VCaP (cell line): ENCODE measurements around the gene LRCH1.

ENCODE experiments used
- H3K27ac ChIP-seq: fragments of 450-650 bp; 2 replicates; pipeline ENCODE4 v1.5.1; 2017
- TF ChIP-seq, protein P1 (sequence below): fragments of 450-650 bp; conservative IDR thresholded peaks from 2 replicates; pipeline ENCODE4 v1.5.1; 2017; ENCODE audit warnings: mild to moderate bottlenecking, moderate library complexity

LRCH1 gene

DNA sequence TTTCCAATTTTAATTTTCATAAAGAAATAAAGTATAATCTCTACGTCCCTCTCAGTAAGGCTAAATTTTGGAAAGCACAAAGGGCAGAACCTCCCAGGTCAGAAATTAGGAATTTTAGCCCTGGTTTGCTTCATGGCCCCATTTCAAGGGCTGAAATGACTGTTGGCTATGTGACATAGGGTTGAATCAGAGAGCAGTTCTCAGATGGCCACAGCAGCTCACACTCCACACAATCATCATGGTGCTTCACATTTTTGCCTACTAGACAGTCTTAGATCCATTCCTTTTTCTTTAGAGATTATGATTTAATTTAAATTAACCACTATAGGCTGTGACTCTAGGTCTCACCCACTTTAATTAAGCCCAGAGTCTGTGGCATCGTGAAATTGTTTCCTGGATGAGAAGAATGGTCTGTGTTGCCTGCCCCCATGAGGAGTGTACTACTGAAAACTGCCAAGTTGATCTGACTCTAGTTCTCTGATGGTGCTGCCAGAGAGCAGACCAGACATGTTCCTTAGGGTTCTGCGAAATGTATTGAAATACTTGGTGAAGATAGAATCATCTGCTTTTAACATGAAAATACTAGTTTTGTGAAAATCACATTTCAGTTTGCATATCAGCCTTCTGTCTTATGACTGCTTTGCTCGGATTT, 186.6 kb downstream of the LRCH1 start:
- TF ChIP-seq, protein P1, sequence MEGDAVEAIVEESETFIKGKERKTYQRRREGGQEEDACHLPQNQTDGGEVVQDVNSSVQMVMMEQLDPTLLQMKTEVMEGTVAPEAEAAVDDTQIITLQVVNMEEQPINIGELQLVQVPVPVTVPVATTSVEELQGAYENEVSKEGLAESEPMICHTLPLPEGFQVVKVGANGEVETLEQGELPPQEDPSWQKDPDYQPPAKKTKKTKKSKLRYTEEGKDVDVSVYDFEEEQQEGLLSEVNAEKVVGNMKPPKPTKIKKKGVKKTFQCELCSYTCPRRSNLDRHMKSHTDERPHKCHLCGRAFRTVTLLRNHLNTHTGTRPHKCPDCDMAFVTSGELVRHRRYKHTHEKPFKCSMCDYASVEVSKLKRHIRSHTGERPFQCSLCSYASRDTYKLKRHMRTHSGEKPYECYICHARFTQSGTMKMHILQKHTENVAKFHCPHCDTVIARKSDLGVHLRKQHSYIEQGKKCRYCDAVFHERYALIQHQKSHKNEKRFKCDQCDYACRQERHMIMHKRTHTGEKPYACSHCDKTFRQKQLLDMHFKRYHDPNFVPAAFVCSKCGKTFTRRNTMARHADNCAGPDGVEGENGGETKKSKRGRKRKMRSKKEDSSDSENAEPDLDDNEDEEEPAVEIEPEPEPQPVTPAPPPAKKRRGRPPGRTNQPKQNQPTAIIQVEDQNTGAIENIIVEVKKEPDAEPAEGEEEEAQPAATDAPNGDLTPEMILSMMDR: no peak
- 0 out of 2 replicates have a peak overlapping the region, but pooled peaks have one; percentile 1 for H3K27ac ChIP-seq

DNA sequence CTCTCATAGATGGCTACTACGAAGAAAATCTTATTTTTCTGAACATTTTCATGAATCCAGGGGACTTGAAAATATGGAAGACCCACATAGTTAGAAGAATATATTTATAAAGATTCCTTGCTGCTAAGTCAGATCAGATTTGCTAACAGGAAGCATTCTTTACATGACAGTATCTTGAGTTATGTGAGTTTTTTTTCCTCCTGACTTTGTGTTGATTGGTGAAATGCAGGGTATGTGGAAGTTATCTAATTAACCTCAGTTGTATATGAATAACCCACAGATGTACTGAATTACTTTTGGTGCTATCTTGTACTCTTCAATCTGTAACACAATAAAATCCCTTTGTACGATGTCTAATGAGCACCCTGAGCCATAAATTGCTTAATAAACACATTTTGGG, 190.2 kb downstream of the LRCH1 start:
- no peak overlapping the region for H3K27ac ChIP-seq

DNA sequence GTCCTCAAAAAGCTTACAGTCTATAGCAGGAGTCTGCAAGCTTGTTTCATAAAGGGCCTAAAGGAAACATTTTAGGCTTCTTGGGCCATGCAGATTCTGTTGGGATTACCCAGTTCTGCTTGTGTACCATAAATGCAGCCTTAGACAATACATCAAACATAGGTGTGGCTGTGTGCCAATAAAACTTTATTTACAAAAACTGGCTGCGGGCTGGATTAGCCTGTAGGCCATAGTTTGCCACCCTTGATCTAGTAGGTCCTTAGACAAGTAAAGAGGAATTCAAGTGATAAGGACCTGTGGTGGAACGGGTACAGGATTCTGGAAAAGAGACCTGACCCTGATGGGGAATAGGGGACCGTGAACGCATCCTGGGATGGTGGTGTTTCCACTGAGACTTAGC, 192.1 kb downstream of the LRCH1 start:
- H3K27ac ChIP-seq: no peak overlapping the region
- TF ChIP-seq, protein P1: no peak

More for the DNA sequence above, 190.2 kb downstream of the LRCH1 start:
- TF ChIP-seq, protein P1: no peak

DNA sequence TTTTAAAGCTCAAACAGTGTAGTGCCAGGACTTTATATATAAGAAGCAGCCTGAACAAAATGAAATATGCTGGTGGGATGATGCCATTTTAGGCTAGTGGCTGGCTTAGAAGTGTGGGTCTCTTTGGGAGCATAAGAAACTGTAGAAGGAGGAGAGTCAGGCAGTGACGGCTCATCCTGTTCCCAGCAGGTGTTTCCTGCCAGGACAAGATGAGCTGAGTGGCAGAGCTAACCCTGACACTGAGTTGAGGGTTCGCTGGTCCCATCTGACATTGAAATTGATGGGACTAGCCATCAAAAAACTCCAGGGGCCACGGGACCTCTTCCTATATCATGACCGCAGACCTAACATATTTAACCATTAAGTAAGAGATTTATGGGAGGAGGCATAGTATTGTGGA, 192.7 kb downstream of the LRCH1 start:
- TF ChIP-seq, protein P1: no peak
- H3K27ac ChIP-seq: no peak overlapping the region

DNA sequence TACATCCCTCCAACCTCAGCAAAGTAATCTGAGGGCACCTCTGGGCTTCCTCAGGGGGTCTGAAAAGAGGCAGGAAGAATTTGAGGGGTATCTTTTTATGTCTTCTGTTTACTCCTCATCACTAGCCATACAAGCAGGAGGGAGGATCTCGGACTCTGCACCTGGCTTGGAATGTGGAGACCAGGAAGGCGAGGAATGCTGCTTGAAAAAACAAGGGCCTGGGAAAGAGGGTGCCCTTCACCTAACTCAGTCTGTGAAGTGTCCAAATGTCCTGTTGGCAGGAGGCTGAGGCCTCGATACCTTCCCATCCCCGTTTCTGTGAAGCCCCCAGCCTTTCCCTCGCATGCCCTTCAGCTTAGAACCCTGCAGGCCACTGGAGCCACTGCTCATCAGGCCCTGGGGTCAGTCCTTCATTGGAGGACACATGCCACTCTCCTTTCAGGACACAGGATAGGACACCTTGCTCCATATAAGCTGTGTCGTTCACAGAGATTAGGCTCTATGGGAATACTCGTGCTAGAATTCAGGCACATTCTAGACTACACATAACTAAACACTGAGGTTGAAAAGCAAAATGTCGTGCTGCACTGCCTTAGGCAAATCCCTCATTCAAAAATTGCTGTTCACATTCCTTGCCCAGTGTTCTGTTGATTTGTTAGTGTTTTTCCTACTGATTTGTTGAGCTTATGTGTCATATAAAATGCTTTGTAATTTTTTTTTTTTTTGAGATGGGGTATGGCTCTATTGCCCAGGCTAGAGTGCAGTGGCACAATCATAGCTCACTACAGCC, 194.3 kb downstream of the LRCH1 start:
- TF ChIP-seq, protein P1: no peak

DNA sequence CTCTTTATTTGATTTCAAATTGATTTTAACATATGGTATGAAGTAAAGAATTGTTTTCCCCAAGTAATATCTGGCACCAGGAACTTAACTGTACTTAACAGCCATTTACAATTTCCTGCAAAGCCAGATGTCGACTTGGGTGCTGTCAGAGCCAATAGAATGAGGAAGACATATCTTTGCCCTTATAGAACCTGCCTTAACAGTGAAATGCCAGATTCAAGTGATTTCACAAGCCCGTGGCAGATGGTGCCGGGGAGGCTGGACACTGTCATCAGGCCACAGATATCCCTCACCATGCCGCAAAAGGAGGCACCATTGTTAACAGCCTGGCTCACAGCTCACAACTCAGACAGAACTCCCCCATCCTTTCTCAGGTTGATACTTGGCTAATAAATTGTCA, 195.3 kb downstream of the LRCH1 start:
- TF ChIP-seq, protein P1: no peak
- no peak overlapping the region for H3K27ac ChIP-seq

More for the DNA sequence above, 194.3 kb downstream of the LRCH1 start:
- H3K27ac ChIP-seq: no peak overlapping the region

DNA sequence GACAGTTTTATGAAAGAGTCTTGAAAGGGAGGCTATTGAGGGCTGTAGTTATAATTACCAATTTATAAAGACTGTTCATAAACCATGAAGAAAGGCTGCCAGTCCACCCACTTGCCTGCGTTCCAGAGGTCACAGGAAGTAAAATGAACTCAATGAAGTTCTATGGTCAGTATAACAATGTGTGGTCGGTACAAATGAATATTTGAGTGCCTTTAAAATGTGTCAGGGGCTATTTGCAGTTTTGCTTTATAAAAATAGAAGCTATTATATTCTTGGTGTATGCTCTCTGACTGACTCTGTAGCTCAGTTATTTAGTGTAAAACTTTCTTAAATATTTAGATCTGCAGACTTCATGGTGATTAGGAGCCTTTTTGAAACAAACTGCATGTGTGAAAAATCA, 197.0 kb downstream of the LRCH1 start:
- no peak overlapping the region for H3K27ac ChIP-seq
- TF ChIP-seq, protein P1: no peak
